HG03575 (cell line): ENCODE measurements around the gene DISP3.

Experiments used
- ATAC-seq: cut with Tn5 transposase; IDR thresholded peaks from one replicate; pipeline ENCODE4 v1.9.1; 2021; ENCODE audit not compliant: unreplicated experiment, insufficient number of reproducible peaks, low FRiP score; ENCODE audit errors: extremely low read depth

DISP3 gene

GRCh38 chr1:11501491-11501897, 22.5 kb downstream of the DISP3 start:
- ATAC-seq = no peak

DNA sequence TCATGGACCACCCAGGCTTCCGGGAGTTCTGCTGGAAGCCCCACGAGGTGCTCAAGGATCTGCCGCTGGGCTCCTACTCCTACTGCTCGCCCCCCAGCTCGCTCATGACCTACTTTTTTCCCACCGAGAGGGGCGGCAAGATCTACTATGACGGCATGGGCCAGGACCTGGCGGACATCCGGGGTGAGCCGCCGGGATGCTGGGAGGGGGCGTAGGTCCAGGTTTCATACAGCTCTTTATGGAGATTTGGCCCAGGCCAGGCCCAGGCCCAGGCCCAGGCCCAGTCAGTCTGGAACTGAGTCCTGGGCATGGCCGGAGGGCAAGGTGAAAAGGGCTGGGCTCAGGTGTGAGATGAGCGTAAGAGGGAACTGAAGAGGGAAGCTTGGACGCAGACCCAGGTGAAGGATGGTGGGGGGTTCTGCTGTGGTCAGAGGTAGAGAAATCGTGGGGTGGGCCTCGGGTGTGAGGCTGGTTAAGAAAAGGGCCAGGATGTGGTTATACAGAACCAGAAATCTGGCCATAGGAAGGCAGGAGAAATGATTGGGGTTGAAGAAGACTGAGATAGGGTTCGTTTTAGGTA, 23.0 kb downstream of the DISP3 start:
- ATAC-seq = no peak

DNA sequence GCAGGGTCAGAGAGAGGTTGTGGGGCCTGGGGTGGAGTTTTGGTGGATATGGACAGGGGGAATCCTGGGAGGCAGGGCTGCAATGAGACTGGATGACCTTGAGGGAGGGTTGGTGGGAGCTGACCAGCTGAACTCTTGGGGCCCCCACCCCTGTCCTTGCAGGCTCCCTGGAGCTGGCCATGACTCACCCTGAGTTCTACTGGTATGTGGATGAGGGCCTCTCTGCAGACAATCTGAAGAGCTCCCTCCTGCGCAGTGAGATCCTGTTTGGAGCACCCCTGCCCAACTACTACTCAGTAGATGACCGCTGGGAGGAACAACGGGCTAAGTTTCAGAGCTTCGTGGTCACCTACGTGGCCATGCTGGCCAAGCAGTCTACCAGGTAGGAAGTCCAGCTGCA, 23.6 kb downstream of the DISP3 start:
- no peak for ATAC-seq

DNA sequence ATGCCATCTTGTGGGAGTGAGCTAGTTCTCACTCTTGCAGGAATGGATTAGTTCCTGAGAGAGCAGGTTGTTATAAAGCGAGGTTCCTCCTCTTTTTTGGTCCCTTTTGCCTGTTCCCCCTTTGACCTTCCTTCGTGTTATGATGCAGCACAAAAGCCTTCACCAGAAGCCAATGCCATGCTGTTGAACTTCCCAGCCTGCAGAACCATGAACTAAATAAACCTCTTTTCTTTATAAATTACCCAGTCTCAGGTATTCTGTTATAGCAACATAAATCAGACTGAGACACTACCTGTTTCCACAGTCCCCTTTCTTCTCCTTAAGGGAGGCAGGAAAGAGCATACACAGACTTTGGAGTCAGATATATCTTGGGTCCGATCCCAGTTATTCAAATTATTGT, 25.6 kb downstream of the DISP3 start:
- ATAC-seq = no peak

DNA sequence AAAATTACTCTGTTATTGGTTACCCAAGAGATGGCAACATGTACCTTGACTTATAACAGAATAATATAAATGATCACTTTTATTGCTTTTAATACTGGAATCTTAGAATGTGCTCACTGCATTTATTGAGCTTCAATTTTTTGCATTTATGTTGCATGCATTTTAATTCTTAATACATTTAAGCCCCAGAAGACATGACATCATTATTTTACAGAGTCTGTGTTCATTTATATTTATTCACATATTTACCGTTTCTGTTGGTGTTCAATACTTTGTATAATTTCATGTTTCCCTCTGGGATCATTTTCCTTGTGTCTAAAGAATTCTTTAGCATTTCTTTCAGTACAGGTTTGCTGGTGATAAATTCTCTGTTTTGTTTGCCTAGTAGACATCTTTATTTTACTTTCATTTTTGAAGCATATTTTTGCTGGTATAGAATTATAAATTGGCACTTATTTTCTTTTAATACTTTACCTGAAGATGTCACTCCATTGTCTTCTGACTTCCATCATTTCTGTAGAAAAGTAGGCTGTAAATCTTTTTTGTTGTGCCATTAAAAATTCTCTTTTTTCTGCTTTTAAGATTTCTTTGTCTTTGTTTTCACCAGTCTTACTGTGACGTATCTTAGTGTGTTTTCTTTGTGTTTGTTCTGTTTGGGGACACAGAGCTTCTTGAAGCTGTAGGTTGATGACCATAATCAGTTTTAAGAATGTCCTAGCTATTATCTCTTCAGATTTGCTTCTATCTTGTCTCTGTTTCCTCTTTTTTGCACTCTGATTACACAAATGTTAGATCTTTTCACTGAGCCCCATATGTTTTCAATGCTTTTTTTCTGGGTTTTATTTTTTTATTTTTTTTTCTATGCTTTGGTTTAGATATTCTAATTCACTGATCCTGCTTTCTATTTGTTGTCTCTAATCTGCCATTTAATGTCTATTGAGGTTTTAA, 26.9 kb downstream of the DISP3 start:
- no peak for ATAC-seq

DNA sequence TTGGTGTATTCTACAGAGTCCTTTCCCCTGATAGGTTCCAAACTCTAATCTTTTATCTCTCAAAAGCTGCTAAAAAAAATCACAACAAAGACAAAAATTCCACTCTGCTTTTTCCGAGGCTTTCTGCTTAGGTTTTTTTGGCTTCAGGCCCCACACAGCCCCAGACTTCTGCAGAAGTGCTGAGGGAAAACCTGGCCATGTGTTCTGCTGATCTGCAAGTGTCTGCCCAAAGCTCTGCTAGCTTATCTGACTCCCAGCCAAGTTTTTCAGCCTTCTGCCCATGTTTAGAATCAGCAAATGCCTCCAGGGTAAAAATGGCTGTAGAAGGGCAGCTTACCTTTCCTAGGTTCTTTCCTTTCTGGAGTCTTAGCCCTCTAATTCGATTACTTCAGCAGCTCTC, 28.4 kb downstream of the DISP3 start:
- ATAC-seq = no peak

DNA sequence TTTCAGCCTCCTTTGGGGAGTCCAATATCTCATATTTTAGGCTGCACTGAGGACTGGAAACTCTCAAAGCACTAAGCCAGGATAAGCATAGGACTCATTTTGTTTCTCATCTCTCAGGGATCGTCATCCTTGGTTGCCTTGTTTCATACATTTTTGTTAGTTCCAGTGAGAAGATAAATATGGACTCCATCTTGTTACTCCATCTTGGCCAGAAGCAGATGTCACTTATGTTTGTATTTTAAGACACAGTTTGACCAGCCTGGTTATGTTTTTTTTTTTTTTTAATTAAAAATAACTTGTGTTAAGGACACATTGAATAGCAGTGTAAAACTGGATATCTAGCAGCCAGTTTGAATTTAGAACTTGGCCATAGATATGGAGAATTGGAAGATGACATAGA, 34.7 kb downstream of the DISP3 start:
- ATAC-seq = no peak

DNA sequence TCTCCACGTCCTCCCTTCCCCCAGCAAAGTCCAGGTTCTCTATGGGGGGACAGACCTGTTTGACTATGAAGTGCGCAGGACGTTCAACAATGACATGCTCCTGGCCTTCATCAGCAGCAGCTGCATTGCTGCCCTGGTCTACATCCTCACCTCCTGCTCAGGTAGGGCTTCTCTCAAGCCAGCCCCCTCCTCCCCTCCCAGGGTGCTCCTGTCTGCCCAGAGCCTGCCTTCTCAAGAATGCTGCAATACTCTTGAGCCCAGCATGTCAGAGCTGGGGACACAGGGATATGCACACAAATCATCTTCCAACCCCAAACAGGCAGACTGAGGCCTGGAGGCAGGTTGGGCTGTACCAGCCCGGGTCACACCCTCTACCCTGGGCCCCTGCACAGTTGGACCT, 35.4 kb downstream of the DISP3 start:
- ATAC-seq = no peak

GRCh38 chr1:11515368-11516300, 36.7 kb downstream of the DISP3 start:
- no peak for ATAC-seq

GRCh38 chr1:11516961-11517635, 38.1 kb downstream of the DISP3 start:
- no peak for ATAC-seq

GRCh38 chr1:11518016-11518701, 39.2 kb downstream of the DISP3 start:
- ATAC-seq = no peak

- ATAC-seq = no peak
These were observed 40.1 kb downstream of the DISP3 start for GRCh38 chr1:11518791-11519628.

DNA sequence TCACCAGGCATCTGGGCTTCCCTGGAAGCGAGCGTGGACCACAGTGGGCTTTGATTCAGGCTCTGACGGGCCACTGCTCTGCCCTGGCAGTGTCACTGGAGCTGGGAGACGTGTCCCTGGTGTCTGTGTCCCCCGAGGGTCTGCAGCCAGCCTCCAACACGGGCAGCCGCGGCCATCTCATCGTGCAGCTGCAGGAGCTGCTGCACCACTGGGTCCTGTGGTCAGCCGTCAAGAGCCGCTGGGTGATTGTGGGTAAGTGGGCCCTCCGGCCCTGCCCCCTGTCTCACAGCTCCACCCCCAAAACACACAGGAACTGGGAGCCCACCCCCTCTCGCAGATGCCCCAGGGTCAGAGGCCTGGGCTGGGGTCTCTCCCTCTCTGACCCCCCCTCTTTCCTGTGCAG, 40.7 kb downstream of the DISP3 start:
- no peak for ATAC-seq

DNA sequence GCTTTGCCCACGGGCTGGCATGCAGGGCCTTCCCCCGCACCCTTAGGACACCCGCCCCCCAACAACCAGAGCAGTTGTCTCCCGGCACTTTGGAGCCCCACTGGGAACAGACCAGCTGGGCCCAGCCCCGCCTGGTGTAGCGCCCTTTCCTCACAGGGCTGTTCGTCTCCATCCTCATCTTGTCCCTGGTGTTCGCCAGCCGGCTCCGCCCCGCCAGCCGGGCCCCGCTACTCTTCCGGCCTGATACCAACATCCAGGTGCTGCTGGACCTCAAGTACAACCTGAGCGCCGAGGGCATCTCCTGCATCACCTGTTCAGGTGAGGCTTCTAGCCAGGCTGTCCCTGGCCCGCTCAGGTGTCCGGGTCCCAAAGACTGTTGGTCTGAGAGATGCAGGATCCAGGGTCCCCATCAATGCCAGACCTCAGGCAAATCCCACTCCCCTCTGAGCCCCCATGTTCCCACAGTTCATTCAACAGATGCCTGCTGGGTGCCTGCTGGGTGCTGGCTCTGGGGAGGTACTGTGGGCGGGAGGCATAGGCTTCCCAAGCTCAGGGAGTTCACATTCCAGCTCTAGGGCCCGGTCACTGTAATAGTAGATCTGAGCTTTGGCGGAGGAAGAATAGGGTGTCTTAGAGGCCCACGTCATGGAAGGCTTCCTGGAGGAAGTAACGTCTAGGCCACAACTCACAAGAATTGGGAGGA, 41.7 kb downstream of the DISP3 start:
- no peak for ATAC-seq

- ATAC-seq = no peak
These were observed 42.8 kb downstream of the DISP3 start for GRCh38 chr1:11521582-11522399.
